ENCODE results near the gene VTI1B.

GRCh38 chr14:67641902-67642749 lies 32.3 kb downstream of the VTI1B start:
- TF ChIP-seq CTCF (IDR thresholded peaks at IDR 0.05; ENCODE audit: low read depth, low read length) (no peak), POLR2A (IDR thresholded peaks at IDR 0.05; ENCODE audit: extremely low read depth, insufficient read length) (no peak), MAX (IDR thresholded peaks at IDR 0.05; ENCODE audit: low read depth, low read length) (no peak)
